A673 (cell line): ENCODE measurements around the gene ABCA13. TPM values are rescaled to one million over a fixed set of nuclear protein-coding genes. Genes with fewer than 3 reads are reported as not detected.

Experiments
- BruUV-seq: library from RNA; stranded (reverse); fragments of 400-500 nt; replicated peaks from 2 replicates; lab custom pipeline; 2021; lab: Mats Ljungman, UMichigan
- CTCF ChIA-PET: fragments of 300-600 bp; sonication (Branson Sonifier 250); formaldehyde crosslinking; loops from one replicate; lab custom pipeline; 2022; ENCODE audit warnings: antibody characterized with exemption; lab: Charles Lee
- POLR2A ChIA-PET: fragments of 300-600 bp; sonication (Branson Sonifier 250); formaldehyde crosslinking; loops from one replicate; lab custom pipeline; 2022; ENCODE audit warnings: antibody characterized with exemption; ENCODE audit not compliant: low non-redundant PET; lab: Charles Lee
- DNase-seq: peaks from one replicate; pipeline ENCODE4 v3.0.0-alpha.2; 2015; ENCODE audit warnings: low spot score
- H3K27ac ChIP-seq: fragments of 200-600 bp; sonication (generic); 2 replicates; pipeline ENCODE4 v1.5.1; 2016; ENCODE audit warnings: mixed run types, low read depth, mild to moderate bottlenecking, mixed read lengths, antibody characterized with exemption, low read length; ENCODE audit not compliant: poor library complexity, severe bottlenecking
- H3K27me3 ChIP-seq: fragments of 200-600 bp; sonication (generic); replicated peaks from 2 replicates; pipeline ENCODE4 v1.6.1; 2017; ENCODE audit warnings: mixed run types, low read depth, mild to moderate bottlenecking, mixed read lengths, antibody characterized with exemption, low read length; ENCODE audit not compliant: insufficient read depth, poor library complexity
- H3K36me3 ChIP-seq: fragments of 200-600 bp; sonication (generic); 2 replicates; pipeline ENCODE4 v1.6.1; 2016; ENCODE audit warnings: mixed run types, mild to moderate bottlenecking, mixed read lengths, antibody characterized with exemption, low read length; ENCODE audit not compliant: insufficient read depth, poor library complexity, severe bottlenecking
- H3K4me1 ChIP-seq: fragments of 200-600 bp; sonication (generic); 2 replicates; pipeline ENCODE4 v1.6.1; 2017; ENCODE audit warnings: mixed run types, mild to moderate bottlenecking, mixed read lengths, antibody characterized with exemption, low read length; ENCODE audit not compliant: insufficient read depth, poor library complexity, severe bottlenecking
- H3K4me3 ChIP-seq: fragments of 200-600 bp; sonication (generic); 2 replicates; pipeline ENCODE4 v1.5.1; 2016; ENCODE audit warnings: low read depth, mixed run types, mild to moderate bottlenecking, mixed read lengths, low read length; ENCODE audit not compliant: poor library complexity, severe bottlenecking
- H3K9me3 ChIP-seq: fragments of 200-600 bp; sonication (generic); 2 replicates; pipeline ENCODE4 v1.6.1; 2016; ENCODE audit warnings: mixed run types, low read depth, mild to moderate bottlenecking, mixed read lengths, antibody characterized with exemption, low read length; ENCODE audit not compliant: poor library complexity, severe bottlenecking
- EZH2 ChIP-seq: fragments of 200-600 bp; sonication (generic); IDR thresholded peaks from 2 replicates; pipeline ENCODE4 v1.6.1; 2017; ENCODE audit warnings: borderline replicate concordance, low read depth, mild to moderate bottlenecking, mixed read lengths, antibody characterized with exemption, low read length; ENCODE audit not compliant: poor library complexity, severe bottlenecking
- intact Hi-C: fragments of 100-400 bp; cut with micrococcal nuclease; formaldehyde crosslinking; loops from one replicate; pipeline ENCODE4 v1.10.0; 2022; ENCODE audit not compliant: unreplicated experiment
- total RNA-seq: library from RNA; stranded (reverse); gene quantifications from 2 replicates; pipeline ENCODE4 v1.2.3, GENCODE V29; 2021
- TF ChIP-seq, protein P1 (sequence below): fragments of 300-800, 200-600 bp; sonication (generic); conservative IDR thresholded peaks from 2 replicates; pipeline ENCODE4 v1.5.1; 2017; ENCODE audit warnings: low read depth, mild to moderate bottlenecking, antibody characterized with exemption, low read length, moderate library complexity, mixed read lengths

The ABCA13 gene
- total RNA-seq, 1 experiment from 2014 or later = 15.6 TPM

DNA sequence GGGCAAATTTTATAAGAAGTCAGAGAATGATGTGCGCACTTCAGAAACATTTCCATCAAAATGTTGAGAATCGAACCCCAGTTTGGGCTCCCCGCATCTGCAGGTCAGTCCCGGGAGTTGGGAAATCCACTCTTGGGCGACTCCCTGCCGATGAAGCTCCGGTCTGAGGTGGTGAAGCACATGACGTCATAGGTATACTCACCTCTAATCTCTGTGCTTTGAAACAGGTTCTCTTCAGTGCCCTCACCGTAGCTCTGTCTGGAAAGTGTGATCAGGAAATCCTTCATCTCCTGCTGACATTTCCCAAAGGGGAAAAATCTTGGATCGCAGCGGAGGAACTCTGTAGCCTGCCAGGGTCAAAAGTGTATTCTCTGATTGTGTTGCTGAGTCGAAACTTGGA, 138.5 kb downstream of the ABCA13 start:
- no peak overlapping the region for H3K4me3 ChIP-seq
- H3K27ac ChIP-seq = no peak overlapping the region
- DNase-seq = no peak
- H3K4me1 ChIP-seq = no peaks in the 10 kb centered on the region
- BruUV-seq = no TSS peak
- no peaks in the 10 kb centered on the region for H3K27me3 ChIP-seq
- POLR2A ChIA-PET = no interaction called here
- no peaks in the 10 kb centered on the region for H3K9me3 ChIP-seq
- CTCF ChIA-PET = no interaction called here
- H3K36me3 ChIP-seq = no peaks in the 10 kb centered on the region
- intact Hi-C loops = loop anchor here (10.0 kb wide), 1 partner anchor 565 kb away; no protein-coding TSS in a partner anchor
- TF ChIP-seq EZH2 = no peak
- TF ChIP-seq, protein P1, sequence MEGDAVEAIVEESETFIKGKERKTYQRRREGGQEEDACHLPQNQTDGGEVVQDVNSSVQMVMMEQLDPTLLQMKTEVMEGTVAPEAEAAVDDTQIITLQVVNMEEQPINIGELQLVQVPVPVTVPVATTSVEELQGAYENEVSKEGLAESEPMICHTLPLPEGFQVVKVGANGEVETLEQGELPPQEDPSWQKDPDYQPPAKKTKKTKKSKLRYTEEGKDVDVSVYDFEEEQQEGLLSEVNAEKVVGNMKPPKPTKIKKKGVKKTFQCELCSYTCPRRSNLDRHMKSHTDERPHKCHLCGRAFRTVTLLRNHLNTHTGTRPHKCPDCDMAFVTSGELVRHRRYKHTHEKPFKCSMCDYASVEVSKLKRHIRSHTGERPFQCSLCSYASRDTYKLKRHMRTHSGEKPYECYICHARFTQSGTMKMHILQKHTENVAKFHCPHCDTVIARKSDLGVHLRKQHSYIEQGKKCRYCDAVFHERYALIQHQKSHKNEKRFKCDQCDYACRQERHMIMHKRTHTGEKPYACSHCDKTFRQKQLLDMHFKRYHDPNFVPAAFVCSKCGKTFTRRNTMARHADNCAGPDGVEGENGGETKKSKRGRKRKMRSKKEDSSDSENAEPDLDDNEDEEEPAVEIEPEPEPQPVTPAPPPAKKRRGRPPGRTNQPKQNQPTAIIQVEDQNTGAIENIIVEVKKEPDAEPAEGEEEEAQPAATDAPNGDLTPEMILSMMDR = no peak

DNA sequence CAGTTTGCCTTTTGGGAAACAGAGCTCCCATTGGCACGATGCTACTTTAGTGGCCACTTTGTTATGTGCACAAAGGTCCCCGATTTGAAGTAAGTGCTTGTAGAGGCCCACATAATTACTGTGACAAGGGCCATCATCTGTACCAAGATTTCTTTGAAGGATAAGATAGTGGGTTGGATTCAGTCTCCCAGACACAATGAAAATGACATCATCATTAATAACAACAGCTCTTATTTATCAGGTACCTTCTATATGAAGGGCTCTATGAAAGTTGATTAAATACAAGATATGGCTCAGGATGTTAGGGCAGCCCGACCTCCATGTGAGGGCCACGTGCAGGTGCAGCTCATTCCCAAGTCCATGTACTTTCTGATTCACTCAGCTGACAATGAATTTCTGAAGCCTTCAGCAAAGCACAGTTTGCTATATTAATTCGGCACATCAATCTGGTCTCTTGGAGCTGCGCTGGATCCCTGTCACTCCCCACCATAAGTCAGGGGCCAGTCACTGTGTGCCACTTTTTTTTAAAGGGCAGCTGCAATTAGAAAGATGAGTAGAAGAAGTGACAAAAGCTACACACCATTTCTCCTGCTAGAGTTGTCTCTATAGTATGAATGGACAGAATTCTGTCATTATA, 140.3 kb downstream of the ABCA13 start:
- CTCF ChIA-PET = no interaction called here

DNA sequence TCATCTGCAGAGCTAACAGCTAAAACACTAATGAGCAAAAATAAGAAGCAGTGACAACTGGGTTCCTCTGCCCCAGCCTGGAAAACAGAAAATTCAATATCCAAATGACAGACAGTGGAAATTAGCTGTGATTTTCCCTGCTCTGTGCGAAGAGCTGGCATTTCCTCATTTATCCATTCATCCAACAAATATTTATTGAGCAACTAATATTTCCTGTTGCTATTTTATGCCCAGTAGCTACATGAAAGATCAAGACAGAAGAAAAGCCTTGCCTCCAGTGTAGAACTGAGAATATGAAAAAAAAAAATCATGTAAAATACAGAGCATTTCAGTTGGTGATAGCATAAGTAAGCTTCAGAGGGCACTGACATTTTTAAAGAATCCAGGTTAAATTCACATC, 140.9 kb downstream of the ABCA13 start:
- Histone ChIP-seq H3K27me3 (no peaks in the 10 kb centered on the region), H3K9me3 (peaks cover 2% of the 10 kb centered on the region), H3K4me1 (no peaks in the 10 kb centered on the region), H3K36me3 (no peaks in the 10 kb centered on the region), H3K27ac (no peak overlapping the region), H3K4me3 (no peak overlapping the region)
- no peak for DNase-seq
- no TSS peak for BruUV-seq
- intact Hi-C loops = no loop called here
- TF ChIP-seq, protein P1 = no peak
- no peak for TF ChIP-seq EZH2
- ChIA-PET POLR2A (no interaction called here), CTCF (no interaction called here)

More for the DNA sequence above, 140.3 kb downstream of the ABCA13 start:
- TF ChIP-seq, protein P1 = no peak
- no peak for TF ChIP-seq EZH2
- H3K4me3 ChIP-seq = no peak overlapping the region
- no peaks in the 10 kb centered on the region for H3K27me3 ChIP-seq
- H3K9me3 ChIP-seq = peaks cover under 1% of the 10 kb centered on the region
- H3K36me3 ChIP-seq = no peaks in the 10 kb centered on the region
- BruUV-seq = no TSS peak
- no peaks in the 10 kb centered on the region for H3K4me1 ChIP-seq
- intact Hi-C loops = no loop called here
- no peak overlapping the region for H3K27ac ChIP-seq
- POLR2A ChIA-PET = no interaction called here
- DNase-seq = no peak
